GM23338 (cell line): Measurements from ENCODE around the gene PVR. TPM values are rescaled to one million over a fixed set of nuclear protein-coding genes. Genes with fewer than 3 reads are reported as not detected.
A peak's percentile ranks its signal among the peaks of the same experiment; 100 is the strongest.

Source experiments
- ATAC-seq: fragments of 200-7000 bp; cut with Tn5 transposase; 3 replicates; pipeline ENCODE4 v1.9.1; 2020
- DNase-seq: peaks from one replicate; pipeline ENCODE4 v3.0.0-alpha.2; 2015; ENCODE audit warnings: low spot score
- H2AFZ ChIP-seq: fragments of 200-600 bp; sonication (generic); 2 replicates; pipeline ENCODE4 v1.8.0; 2016; ENCODE audit warnings: antibody characterized with exemption, mild to moderate bottlenecking, moderate library complexity
- H3F3A ChIP-seq: fragments of 200-600 bp; sonication (generic); replicated peaks from 2 replicates; pipeline ENCODE4 v1.8.0; 2017; ENCODE audit warnings: antibody characterized with exemption, mixed run types, low read depth
- H3K27ac ChIP-seq: fragments of 200-600 bp; sonication (generic); 2 replicates; pipeline ENCODE4 v1.6.1; 2016; ENCODE audit warnings: low read depth
- H3K27me3 ChIP-seq: fragments of 200-600 bp; sonication (generic); 2 replicates; pipeline ENCODE4 v1.8.0; 2016; ENCODE audit warnings: mild to moderate bottlenecking, mixed run types, moderate library complexity; ENCODE audit not compliant: insufficient read depth
- H3K36me3 ChIP-seq: fragments of 200-600 bp; sonication (generic); 2 replicates; pipeline ENCODE4 v1.8.0; 2016; ENCODE audit warnings: mild to moderate bottlenecking; ENCODE audit not compliant: insufficient read depth
- H3K4me1 ChIP-seq: fragments of 200-600 bp; sonication (generic); 2 replicates; pipeline ENCODE4 v1.8.0; 2016; ENCODE audit warnings: mild to moderate bottlenecking, moderate library complexity; ENCODE audit not compliant: insufficient read depth
- H3K4me2 ChIP-seq: fragments of 200-600 bp; sonication (generic); 2 replicates; pipeline ENCODE4 v1.7.1; 2017; ENCODE audit warnings: mixed run types
- H3K4me3 ChIP-seq: fragments of 200-600 bp; sonication (generic); 2 replicates; pipeline ENCODE4 v1.6.1; 2016; ENCODE audit warnings: mixed run types
- H3K79me2 ChIP-seq: fragments of 200-600 bp; sonication (generic); replicated peaks from 2 replicates; pipeline ENCODE4 v1.8.0; 2017; ENCODE audit warnings: mild to moderate bottlenecking; ENCODE audit not compliant: insufficient read depth
- H3K9me2 ChIP-seq: fragments of 200-600 bp; sonication (generic); 2 replicates; pipeline ENCODE4 v1.8.0; 2017; ENCODE audit not compliant: insufficient read depth
- H4K20me1 ChIP-seq: fragments of 200-600 bp; sonication (generic); replicated peaks from 2 replicates; pipeline ENCODE4 v1.8.0; 2017; ENCODE audit warnings: mild to moderate bottlenecking; ENCODE audit not compliant: insufficient read depth
- H3K27ac Mint-ChIP-seq: 2 replicates; pipeline ENCODE4 v1.8.0; 2020; ENCODE audit warnings: inconsistent platforms, mild to moderate bottlenecking, moderate library complexity, mixed read lengths
- H3K27me3 Mint-ChIP-seq: 3 replicates; pipeline ENCODE4 v1.8.0; 2022; ENCODE audit warnings: low read depth, mild to moderate bottlenecking, moderate library complexity, mixed read lengths, inconsistent platforms; ENCODE audit not compliant: insufficient read depth, poor library complexity
- H3K36me3 Mint-ChIP-seq: 3 replicates; pipeline ENCODE4 v1.8.0; 2021; ENCODE audit warnings: low read depth, mild to moderate bottlenecking, inconsistent platforms, moderate library complexity, mixed read lengths
- H3K4me1 Mint-ChIP-seq: 3 replicates; pipeline ENCODE4 v1.8.0; 2020; ENCODE audit warnings: mild to moderate bottlenecking, inconsistent platforms, mixed read lengths
- H3K4me3 Mint-ChIP-seq: 3 replicates; pipeline ENCODE4 v1.8.0; 2021; ENCODE audit warnings: moderate library complexity, mild to moderate bottlenecking, inconsistent platforms, mixed read lengths
- H3K9me3 Mint-ChIP-seq: 3 replicates; pipeline ENCODE4 v1.8.0; 2020; ENCODE audit warnings: moderate library complexity, mild to moderate bottlenecking, inconsistent platforms, mixed read lengths
- EZH2 ChIP-seq: fragments of 200-600 bp; sonication (generic); IDR thresholded peaks from one replicate; pipeline ENCODE4 v1.8.0; 2017; ENCODE audit warnings: antibody characterized with exemption, mild to moderate bottlenecking, low read depth; ENCODE audit not compliant: unreplicated experiment
- JUNB ChIP-seq: IDR thresholded peaks from one replicate; pipeline ENCODE4 v1.6.1; 2016; ENCODE audit warnings: antibody characterized with exemption; ENCODE audit not compliant: unreplicated experiment
- POLR2AphosphoS5 ChIP-seq: IDR thresholded peaks from 2 replicates; pipeline ENCODE4 v1.6.1; 2016; ENCODE audit warnings: antibody characterized with exemption, low read depth
- ZNF114 ChIP-seq: fragments of 250-450 bp; sonication (Bioruptor Pico); IDR thresholded peaks from 2 replicates; pipeline ENCODE4 v1.5.0; 2020; ENCODE audit warnings: mild to moderate bottlenecking, moderate library complexity
- ZNF462 ChIP-seq: fragments of 250-450 bp; sonication (Bioruptor Pico); IDR thresholded peaks from 2 replicates; pipeline ENCODE4 v1.5.0; 2020; ENCODE audit warnings: mild to moderate bottlenecking, moderate library complexity
- polyA plus RNA-seq: library from polyadenylated mRNA; unstranded; fragments of >200 nt; fragmentation: Nextera tagmentation; extraction: Ambion mirVana; gene quantifications from 2 replicates; pipeline ENCODE4 v1.2.1, GENCODE V29; 2016
- total RNA-seq: library from RNA; depleted of rRNA; stranded (reverse); fragments of >200 nt; shearing (Covaris generic); gene quantifications from 2 replicates; pipeline ENCODE4 v1.2.3, GENCODE V29; 2014
- TF ChIP-seq, protein P1 (sequence below): IDR thresholded peaks from 2 replicates; pipeline ENCODE4 v1.6.1; 2016; ENCODE audit warnings: antibody characterized with exemption

Gene PVR
- total and polyA plus RNA-seq, 2 experiments from 2014 or later, result 4.8 to 19.0 TPM

DNA sequence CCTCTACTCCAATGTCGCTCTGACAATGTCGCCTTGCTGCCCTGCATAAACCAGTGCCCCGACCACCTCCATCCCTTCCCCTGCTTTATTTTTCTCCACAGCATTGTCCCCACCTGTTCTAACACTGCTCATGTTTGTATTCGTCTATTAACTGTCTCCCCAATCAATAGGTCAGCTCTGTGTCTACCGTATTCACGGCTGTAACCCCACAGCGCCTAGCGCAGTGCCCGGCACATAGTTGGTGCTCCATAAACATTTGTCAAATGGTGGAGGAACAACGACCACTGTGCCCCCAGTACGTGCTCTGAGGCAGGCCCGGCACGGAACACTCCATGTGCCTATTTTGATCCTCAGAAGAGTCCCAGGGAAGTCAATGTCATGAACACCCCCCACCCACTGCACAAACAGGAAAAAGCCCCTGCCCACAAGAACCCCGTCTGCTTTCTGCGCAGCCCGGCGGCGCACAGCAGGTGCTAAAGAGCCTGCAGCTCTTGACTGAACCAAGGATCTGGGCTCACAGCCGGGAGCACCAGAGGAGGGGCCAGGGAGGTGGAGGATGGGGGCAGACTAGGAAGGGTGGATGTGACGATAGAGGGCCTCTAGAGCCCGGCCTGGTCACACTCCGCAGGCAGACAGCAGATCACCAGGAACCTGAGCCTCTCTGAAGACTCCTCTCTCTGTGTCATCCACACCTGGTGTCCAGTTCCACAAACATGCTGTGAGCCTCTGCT lies 53.4 kb downstream of the PVR start:
- Mint-ChIP-seq H3K36me3 (no peaks in the 10 kb centered on the region), H3K27ac (peak overlapping the region; percentile 40), H3K4me3 (no peak overlapping the region), H3K9me3 (no peaks in the 10 kb centered on the region), H3K27me3 (peaks cover 13% of the 10 kb centered on the region), H3K4me1 (peaks cover 18% of the 10 kb centered on the region; the same call in 2 of the 3 replicates)
- Histone ChIP-seq H3K4me2 (no peak overlapping the region; the same call in 1 of the 2 replicates), H3F3A (no peaks in the 10 kb centered on the region), H4K20me1 (no peaks in the 10 kb centered on the region), H3K4me1 (no peaks in the 10 kb centered on the region; the same call in 1 of the 2 replicates), H3K36me3 (no peaks in the 10 kb centered on the region), H3K4me3 (no peak overlapping the region), H3K27me3 (no peaks in the 10 kb centered on the region), H3K9me2 (no peaks in the 10 kb centered on the region), H3K79me2 (no peaks in the 10 kb centered on the region), H2AFZ (peak overlapping the region; percentile 47; the same call in 1 of the 2 replicates), H3K27ac (no peak overlapping the region)
- DNase-seq (no peak), ATAC-seq (peak; percentile 81)
- no peak for TF ChIP-seq ZNF114 (CRISPR knock-in tag)
- no peak for TF ChIP-seq EZH2
- TF ChIP-seq JUNB, result no peak
- no peak for TF ChIP-seq ZNF462
- TF ChIP-seq POLR2AphosphoS5, result no peak
- TF ChIP-seq, protein P1, sequence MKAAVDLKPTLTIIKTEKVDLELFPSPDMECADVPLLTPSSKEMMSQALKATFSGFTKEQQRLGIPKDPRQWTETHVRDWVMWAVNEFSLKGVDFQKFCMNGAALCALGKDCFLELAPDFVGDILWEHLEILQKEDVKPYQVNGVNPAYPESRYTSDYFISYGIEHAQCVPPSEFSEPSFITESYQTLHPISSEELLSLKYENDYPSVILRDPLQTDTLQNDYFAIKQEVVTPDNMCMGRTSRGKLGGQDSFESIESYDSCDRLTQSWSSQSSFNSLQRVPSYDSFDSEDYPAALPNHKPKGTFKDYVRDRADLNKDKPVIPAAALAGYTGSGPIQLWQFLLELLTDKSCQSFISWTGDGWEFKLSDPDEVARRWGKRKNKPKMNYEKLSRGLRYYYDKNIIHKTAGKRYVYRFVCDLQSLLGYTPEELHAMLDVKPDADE, result no peak
